Glomerular endothelial cell (primary cell): Measurements from ENCODE around the gene NFATC3. TPM values are rescaled to one million over a fixed set of nuclear protein-coding genes. Genes with fewer than 3 reads are reported as not detected.

Source experiments
- DNase-seq: peaks from one replicate; pipeline ENCODE4 v3.0.0-alpha.2; 2011; ENCODE audit warnings: low read depth, low spot score; ENCODE audit errors: extremely low read depth
- total RNA-seq: library from RNA; depleted of rRNA; stranded (reverse); fragments of >200 nt; gene quantifications from 2 replicates; pipeline ENCODE4 v1.2.3, GENCODE V29; 2015

The NFATC3 gene
- total RNA-seq, 1 donor from 2014 or later, result 22.8 TPM

DNA sequence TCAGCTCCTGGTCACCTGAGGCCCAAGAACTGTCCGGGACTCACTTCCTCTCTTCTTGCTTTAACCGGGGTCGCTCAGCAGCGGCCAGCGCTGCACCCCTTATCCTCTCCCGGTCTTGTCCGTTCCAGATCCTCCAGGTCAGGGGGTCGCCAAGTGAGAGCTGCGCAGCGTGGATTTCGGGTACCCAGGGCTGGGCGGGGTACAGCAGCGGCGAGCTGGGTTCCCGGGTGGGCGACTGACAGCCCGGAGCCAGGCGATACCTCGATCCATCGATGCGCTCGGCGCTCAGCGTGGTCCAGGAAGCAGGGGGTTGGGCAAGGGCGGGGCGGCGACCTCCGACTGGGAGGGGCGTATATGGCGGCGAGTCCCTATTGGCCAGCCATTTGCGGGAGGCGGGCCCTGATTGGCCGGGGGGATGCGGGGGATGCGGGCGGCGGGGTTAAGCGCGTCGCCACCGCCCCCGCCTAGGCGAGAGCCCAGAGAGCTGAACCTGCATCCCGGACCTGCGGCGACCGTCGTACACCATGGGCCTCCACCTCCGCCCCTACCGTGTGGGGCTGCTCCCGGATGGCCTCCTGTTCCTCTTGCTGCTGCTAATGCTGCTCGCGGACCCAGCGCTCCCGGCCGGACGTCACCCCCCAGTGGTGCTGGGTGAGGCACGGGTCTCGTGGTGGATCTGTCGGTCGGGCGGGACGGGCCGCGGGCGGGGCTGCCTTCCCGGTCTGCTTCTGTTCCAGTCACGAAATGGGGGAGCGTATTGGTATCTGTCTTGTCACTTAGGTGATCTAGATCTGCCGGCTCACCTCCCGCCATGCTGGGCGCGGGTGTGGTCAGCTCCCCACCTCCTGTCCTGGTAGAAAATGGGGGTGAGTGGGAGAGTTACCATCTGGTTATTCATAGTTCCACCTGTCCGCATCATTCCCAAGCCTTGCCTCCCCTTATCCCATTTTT, 160.0 kb downstream of the NFATC3 start, which contains the start of gene PLA2G15:
PLA2G15 (plus strand) TSS at position 471 of the 951 bp plus-strand sequence; CDS start at position 525, 54 bp downstream.
- DNase-seq, result no peak

DNA sequence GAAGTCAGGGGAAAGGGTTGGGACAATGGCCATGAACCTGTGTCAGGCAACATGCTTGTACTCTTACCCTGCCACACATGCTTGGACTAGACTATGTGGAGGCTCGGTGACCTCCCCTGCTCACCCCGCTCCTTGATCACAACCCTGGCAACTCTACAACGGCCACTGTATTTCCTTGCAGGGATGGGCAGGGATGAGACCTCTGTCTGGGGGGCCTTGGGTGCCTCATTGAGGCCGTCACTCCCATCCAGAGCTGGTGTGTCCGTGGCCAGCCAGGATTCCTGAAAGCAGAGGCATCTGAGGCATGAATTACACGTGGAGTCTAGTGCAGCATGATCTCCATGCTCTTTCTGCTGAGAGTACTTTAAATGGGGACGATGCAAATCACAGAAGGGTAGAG, 161.0 kb downstream of the NFATC3 start:
- DNase-seq, result no peak

DNA sequence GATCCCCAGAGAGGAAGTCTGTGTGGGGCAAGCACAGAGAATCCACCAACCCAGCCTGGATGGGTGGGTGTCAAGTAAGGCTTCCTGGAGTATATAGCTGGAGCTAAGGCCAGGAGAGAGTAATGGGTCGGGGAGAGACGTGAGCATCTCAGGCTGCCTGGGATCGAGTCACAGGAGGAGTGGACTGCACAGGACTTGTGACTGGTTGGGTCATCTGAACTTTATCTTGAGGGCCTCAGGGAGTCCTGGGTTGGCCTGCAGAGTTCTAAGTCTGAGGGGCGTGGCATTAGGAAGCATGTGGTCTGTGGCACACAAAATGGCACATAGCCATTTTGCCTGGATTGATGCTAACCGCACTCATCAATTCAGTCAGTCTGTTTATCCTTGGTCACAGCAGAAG, 161.5 kb downstream of the NFATC3 start:
- DNase-seq, result no peak

DNA sequence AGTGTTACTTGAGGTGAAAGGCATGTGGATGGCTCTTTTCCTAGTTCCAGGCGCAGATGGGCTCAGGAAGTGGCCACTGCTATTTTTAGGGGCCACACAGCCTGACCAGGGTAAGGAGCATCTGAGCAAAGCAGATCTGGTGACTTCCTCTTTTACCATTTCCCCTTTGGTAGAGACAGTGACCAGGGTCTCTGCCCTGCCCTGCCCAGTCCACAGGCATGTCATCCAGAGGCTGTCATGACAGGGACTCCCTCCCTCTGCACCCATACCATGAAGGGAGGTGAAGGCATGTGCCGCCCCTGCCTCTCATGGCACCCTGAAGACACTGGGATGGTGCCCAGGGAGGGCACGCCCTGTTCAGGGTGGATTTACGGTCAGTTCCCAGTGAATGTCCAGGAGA, 162.2 kb downstream of the NFATC3 start:
- DNase-seq, result no peak

DNA sequence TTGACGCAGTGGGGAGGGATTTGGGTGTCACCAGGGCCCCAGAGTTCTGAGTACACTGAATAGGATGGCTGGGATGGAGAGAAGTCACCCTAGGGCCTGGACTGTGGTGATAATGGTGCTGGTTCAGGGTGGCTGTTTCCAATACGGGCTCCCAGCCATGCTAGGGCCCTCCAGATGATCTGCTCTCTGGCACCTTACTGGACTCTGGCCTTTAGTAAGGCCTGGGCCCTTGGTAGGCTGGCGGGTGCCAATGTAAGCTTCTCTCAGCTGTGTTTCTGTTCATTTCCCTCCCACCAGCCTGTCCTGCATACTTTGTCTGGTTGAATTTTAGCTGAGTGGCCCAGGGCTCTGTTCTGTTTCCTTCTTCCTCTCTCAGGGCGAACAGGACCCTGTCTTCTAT, 162.8 kb downstream of the NFATC3 start:
- DNase-seq, result no peak

DNA sequence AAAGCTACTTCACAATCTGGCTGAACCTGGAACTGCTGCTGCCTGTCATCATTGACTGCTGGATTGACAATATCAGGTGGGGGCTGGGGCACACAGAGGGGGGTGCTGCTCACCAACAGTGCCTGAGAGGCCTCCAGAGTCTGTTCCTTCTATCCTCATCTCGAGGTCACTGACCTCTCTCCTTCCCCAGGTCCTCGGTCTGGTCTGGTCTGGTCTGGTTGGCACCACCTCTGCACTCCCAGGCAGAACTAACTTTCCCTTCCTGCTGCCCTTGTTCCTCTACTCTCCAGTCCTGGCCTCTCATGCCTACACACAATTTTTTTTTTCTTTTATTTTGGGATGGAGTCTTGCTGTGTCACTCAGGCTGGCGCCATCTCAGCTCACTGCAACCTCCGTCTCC, 164.2 kb downstream of the NFATC3 start:
- no peak for DNase-seq

DNA sequence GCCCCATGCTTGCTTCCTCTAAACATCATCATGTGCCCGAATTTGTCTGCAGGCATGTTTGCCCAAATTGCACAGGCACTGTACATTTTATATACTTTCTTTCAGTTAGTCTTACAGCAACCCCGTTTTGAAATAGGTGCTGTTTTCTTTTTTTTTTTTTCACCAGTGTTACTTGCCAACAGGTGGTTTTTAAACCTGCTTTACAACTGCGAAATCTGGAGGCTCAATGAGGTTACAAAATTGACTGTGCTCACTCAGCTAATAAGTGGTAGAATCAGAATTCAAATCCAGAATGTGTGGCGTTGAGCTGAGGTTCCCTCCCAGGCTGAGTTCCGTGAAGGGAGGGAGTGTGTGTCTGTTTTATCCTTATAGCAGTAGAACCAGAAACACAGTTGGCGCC, 165.8 kb downstream of the NFATC3 start:
- no peak for DNase-seq

DNA sequence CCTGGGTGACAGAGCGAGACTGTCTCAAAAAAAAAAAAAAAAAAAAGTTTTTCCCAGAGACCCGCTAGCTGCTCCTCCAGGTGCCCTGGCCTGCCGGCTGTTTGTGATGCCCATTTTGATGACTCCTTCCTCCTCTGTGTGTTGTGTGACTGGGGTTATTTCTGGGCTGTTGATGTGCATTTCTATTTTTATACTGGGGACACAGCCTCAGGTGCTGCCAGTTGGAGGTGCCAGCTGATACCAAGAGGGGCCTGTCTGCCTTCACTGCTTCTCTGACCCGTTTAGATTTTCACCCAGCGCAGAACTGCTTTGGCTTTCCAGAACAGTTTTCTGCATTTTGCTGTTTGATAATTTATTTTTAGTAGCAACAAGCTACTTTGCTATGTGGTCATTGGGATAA, 166.7 kb downstream of the NFATC3 start:
- DNase-seq, result no peak

DNA sequence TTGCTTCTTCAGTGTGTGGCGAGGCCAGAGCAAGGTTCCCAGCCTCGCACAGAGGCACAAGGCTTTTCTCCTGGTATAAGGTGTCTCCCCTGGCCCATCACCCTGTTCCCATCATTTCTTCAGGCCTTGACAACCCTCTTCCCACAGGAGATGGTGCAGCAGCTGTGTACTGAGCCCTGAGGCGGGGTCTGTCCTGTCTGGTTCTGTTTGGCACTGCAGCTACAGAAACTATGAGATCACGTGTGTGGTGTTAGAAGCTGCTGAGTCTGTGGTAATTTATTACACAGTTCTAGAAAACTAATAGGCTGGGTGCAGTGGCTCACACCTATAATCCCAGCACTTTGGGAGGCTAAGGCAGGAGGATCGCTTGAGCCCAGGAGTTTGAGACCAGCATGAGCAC, 167.2 kb downstream of the NFATC3 start:
- DNase-seq, result no peak

DNA sequence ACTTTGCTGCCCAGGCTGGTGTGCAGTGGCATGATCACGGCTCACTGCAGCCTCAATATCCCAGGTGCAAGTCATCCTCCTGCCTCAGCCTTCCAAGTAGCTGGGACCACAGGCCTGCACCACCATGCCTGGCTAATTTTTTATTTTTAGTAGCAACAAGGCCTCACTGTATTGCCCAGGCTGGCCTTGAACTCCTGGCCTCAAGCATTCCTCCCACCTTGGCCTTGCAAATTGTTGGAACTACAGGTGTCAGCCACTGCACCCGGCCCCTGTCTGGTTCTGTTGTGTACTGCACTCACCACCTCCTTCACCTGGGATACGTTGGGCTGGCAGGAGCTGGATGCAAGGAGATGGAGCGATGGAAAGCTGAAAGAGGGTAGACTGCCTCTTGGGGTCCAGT, 168.6 kb downstream of the NFATC3 start:
- no peak for DNase-seq

DNA sequence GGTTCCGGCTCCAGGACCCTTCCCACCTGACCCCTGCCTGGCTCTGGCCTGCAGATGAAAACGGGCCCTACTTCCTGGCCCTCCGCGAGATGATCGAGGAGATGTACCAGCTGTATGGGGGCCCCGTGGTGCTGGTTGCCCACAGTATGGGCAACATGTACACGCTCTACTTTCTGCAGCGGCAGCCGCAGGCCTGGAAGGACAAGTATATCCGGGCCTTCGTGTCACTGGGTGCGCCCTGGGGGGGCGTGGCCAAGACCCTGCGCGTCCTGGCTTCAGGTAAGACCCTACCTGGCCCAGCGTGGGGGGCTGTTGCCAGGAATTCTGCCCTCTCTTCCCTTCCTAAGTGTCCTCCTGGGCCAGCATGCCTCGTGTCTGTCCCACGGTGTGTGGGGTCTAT, 170.5 kb downstream of the NFATC3 start:
- no peak for DNase-seq

DNA sequence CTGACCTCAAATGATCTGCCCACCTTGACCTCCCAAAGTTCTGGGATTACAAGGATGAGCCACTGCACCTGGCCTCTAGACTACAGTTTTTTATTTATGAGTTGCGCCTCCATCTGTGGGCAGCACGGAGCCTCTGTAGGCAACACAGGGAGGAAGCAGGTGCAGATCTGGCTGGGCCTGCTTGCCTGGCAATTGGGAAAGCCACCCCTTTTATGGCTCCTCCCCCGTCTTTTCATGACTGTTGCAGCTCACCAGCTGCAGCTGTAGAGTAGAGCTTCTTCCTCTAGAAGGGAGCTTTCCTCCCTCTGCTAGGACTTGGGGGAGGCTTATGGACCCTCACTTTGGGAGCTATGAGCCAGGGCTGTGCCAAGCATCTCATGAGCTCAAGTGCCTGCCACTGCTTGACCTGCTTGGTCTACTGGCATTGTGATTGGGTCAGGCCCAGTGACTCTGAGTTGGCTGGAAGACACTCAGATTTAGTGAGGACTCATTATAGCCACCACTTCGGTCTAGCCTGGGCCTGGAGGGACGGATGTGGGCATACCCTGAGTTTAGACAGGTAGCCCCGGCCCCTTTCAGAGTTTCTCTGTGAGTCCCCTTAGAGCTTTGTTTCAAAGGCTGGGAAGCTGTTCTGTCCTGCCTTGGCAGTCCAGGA, 172.2 kb downstream of the NFATC3 start:
- DNase-seq, result no peak

DNA sequence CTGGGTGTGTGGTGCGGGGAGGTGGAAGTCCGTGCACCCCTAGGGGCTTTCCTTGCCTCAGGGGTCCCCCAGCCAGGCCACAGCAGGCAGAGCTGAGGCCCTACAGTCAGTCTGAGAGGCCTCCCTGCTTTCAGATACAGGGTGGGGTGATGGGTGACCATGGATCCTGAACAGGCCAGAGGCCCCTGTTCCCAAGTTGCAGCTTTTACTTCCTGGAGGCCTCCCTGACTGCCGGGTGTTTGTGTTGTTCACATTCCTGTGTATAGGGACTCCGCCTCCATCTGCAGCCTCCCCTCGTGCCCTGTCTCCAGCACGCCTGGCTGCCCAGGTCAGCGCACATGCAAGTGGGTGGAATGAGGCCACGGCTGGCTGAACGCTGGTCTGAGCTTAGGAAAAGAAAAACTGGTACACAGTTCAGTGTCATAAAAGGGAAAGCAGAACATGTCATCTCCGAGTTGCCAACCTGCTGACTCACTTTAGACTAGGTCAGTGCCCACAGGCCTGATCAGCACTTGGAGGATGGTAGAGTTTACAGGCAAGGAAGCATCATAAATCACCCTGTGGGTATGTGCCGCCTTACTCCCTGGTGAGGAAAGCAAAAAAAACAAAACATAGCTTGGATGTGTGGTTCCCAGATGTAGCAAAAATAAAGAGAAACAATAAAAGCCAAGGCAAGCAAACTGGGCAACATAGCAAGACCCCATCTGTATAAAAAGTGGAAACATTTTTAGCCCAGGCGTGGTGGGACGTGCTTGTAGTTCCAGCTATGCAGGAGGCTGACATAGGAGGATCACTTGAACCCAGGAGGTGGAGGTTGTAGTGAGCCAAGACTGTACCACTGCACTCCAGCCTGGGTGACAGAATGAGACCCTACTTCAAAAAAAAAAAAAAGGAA, 173.0 kb downstream of the NFATC3 start:
- DNase-seq, result no peak

DNA sequence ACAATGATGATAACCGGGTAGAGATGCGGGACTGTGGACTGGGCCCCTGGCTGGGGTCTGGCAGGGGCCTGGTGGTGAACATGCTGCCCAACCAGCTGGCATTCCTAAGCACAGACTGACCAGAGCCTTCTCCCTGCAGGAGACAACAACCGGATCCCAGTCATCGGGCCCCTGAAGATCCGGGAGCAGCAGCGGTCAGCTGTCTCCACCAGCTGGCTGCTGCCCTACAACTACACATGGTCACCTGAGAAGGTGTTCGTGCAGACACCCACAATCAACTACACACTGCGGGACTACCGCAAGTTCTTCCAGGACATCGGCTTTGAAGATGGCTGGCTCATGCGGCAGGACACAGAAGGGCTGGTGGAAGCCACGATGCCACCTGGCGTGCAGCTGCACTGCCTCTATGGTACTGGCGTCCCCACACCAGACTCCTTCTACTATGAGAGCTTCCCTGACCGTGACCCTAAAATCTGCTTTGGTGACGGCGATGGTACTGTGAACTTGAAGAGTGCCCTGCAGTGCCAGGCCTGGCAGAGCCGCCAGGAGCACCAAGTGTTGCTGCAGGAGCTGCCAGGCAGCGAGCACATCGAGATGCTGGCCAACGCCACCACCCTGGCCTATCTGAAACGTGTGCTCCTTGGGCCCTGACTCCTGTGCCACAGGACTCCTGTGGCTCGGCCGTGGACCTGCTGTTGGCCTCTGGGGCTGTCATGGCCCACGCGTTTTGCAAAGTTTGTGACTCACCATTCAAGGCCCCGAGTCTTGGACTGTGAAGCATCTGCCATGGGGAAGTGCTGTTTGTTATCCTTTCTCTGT, 174.0 kb downstream of the NFATC3 start:
- DNase-seq, result no peak

DNA sequence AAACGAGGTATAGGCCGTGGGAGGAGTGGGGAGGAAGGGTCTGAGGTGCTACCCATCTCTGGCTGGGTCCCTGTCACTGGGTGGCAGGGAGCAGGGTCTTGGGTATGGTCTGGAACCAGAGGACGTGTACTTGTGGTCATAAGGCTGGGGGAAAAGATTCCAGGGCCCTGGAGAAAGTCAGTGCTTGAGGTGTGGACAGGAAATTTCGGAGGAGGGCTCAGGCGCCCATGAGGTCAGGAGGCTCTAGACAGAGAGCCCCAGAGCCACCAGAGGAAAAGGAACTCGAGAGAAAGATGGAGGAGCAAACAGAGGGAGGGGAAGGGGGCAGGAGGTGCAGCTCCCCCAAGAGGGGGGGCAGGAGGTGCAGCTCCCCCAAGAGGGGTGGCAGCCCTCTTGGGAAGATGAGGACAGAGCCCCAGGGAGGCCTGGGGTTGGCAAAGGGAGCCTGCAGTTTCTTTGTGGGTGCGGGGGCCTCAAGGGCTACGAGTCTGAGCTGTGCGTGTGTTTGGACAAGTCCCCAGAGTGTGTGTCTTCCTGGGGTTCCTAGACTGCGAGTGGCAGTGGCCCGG, 178.5 kb downstream of the NFATC3 start:
- DNase-seq, result no peak

DNA sequence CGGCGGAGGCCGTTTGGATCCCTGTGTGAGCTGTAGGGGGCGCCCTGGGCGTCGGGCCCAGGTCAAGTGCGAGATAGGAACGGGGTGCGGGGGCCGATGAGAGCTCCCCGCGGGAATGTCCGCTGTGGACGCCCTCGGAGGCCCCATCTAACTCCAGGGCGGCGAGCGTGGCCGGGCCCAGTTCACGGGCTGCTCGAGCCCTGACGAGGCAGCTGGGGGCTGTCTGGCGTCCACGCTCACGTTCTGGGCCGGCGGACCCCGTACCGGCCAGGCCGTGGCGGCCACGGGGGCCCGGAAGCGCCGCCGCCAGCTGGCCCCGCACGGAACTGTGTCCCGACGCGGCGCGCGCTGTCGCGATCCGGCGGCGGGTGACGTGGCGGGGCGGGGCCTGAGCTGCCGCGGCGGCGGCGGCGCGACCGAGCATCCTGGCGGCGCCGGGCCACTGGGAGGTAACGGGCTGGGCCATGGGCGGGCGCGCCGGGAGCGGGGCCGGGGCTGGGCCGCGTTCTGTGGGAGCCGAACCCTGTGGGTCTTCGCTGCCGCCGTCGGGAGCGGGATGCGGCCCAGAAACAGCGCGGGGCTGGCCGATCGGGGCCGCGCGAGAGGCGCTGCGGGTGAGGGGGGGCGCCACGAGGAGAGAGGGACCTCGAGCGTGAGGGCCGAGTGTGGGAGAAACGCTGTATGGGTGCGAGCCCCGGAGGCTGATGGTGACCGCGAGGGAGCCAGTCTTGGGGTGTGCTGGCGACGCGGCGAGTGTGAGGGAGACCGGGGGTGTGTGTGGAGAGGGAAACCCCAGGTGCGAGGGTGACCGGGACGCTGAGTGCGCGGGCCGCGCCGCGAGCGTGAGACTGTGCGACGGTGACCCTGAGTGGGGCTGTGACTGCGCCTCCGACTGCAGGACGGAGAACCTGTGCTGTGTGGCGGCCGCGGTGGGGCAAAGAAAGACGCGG, 179.2 kb downstream of the NFATC3 start, which contains the start of gene SLC7A6:
SLC7A6 (plus strand) TSS at position 399 of the 950 bp plus-strand sequence. CDS start 10,201 bp downstream, outside the sequence.
- DNase-seq, result no peak

DNA sequence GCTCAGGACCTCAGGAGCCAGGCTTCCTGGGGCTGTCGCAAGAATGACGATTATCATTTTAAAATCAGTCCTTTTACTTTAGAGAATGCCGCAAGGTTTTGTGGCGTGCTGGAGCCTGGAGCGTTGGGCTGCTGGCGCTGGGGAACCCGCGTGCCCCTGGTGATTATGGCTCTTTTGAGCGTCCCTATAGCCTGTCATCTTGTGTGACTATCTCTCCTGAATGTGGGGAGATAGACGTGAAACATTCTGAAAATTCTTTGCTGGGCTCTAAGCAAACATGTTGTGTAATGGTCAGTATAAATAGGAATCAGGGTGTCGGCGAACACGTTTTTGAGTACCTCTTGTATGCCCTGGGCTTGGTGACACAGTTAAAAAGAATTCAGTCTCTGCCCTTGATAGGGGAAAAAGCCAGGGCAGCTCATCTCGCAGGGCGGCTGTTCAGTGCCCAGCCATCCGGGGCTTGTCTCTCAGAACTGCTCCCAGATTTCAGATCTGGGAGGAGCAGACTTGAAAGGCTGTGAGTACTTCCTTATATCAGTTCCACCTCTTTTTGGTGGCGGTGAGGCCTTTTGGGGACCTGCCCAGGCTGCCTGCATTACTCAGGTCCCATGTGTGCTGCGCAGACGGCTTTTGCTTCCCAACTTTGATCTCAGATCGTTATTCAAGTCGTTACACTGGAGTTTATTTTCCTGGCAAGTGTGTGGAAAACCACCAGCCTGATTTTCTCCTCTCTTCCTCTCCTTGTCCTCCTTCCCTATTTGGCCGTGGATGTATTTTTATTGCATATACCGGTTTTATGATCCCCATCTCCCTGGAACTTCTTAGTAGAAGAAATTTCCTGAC, 180.1 kb downstream of the NFATC3 start:
- DNase-seq, result no peak
